IMR-90 (cell line): ENCODE measurements around the gene GTF2H3.

ENCODE experiments used
- CHD1 ChIP-seq: IDR thresholded peaks from 2 replicates; pipeline ENCODE4 v1.6.1; 2012; ENCODE audit warnings: low read depth, low read length, improper control_type of control experiment
- CTCF ChIP-seq: conservative IDR thresholded peaks from 2 replicates; pipeline ENCODE4 v1.5.1; 2012; ENCODE audit warnings: mild to moderate bottlenecking, low read depth, low read length, improper control_type of control experiment
- MAFK ChIP-seq: IDR thresholded peaks from 2 replicates; pipeline ENCODE4 v1.6.1; 2012; ENCODE audit warnings: low read depth, low read length, improper control_type of control experiment
- MAZ ChIP-seq: IDR thresholded peaks from 2 replicates; pipeline ENCODE4 v1.6.1; 2012; ENCODE audit warnings: low read depth, mild to moderate bottlenecking, low read length, improper control_type of control experiment, moderate library complexity, borderline replicate concordance
- POLR2A ChIP-seq: IDR thresholded peaks from 2 replicates; pipeline ENCODE4 v1.6.1; 2012; ENCODE audit warnings: mild to moderate bottlenecking, low read depth, low read length
- RFX5 ChIP-seq: IDR thresholded peaks from 2 replicates; pipeline ENCODE4 v1.8.0; 2012; ENCODE audit warnings: low read depth, mild to moderate bottlenecking, low read length, moderate library complexity
- SMC3 ChIP-seq: fragments of 150-350 bp; IDR thresholded peaks from 2 replicates; pipeline ENCODE4 v1.6.1; 2016; ENCODE audit warnings: low read depth, mild to moderate bottlenecking, antibody characterized with exemption, low read length, moderate library complexity

- TF ChIP-seq CTCF (no peak), SMC3 (no peak), CHD1 (no peak), POLR2A (no peak), RFX5 (no peak), MAFK (no peak), MAZ (no peak)
Observed at GRCh38 chr12:123676616-123677320, 43.1 kb downstream of the GTF2H3 start.
